Skeletal muscle satellite cell (primary cell): ENCODE results near the gene SUCNR1.
"Not testable (repeated sequence)": the region's sequence is repeated elsewhere in the genome, so short reads cannot be mapped to it uniquely, and the experiment has no call there.

Source experiments
- H3K27me3 ChIP-seq: 2 replicates; pipeline ENCODE4 v1.7.0; 2013; ENCODE audit warnings: low read length; ENCODE audit not compliant: control insufficient read depth, insufficient read depth
- H3K36me3 ChIP-seq: 2 replicates; pipeline ENCODE4 v1.7.0; 2013; ENCODE audit warnings: mild to moderate bottlenecking, control low read depth, low read length; ENCODE audit not compliant: insufficient read depth
- H3K4me1 ChIP-seq: 2 replicates; pipeline ENCODE4 v1.7.0; 2013; ENCODE audit warnings: low read length; ENCODE audit not compliant: control insufficient read depth, insufficient read depth
- H3K4me2 ChIP-seq: 2 replicates; pipeline ENCODE4 v1.7.0; 2013; ENCODE audit warnings: mild to moderate bottlenecking, low read length
- H3K4me3 ChIP-seq: 2 replicates; pipeline ENCODE4 v1.7.0; 2013; ENCODE audit warnings: low read length
- H3K9ac ChIP-seq: 2 replicates; pipeline ENCODE4 v1.7.0; 2013; ENCODE audit warnings: mild to moderate bottlenecking, low read depth, low read length, moderate library complexity
- H3K9me3 ChIP-seq: replicated peaks from 2 replicates; pipeline ENCODE4 v1.7.0; 2013; ENCODE audit warnings: mild to moderate bottlenecking, control low read depth, low read length

SUCNR1 gene

DNA sequence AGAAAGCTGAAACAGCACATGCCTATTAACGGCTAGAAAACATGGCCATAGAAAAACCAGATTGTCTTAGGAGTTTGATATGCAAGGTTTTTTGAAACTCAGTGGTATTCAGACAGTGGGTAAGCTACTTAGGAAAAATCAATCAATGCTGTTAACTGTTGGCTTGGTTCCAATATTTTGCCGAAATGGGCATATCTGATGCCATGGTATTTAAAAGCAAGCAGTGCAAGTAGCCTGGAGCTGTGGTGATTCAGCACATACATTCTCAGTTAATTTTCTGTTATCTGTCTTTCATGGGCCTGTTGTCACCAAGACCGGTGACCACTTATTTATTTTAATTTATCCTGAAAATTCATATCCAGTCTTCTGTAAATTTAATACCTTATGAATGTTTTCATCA, 17.3 kb upstream of the SUCNR1 start:
- Histone ChIP-seq H3K36me3 (no peaks in the 10 kb centered on the region), H3K9ac (no peak overlapping the region), H3K4me2 (no peak overlapping the region), H3K4me1 (no peaks in the 10 kb centered on the region), H3K27me3 (no peaks in the 10 kb centered on the region), H3K4me3 (no peak overlapping the region), H3K9me3 (no peaks in the 10 kb centered on the region)

DNA sequence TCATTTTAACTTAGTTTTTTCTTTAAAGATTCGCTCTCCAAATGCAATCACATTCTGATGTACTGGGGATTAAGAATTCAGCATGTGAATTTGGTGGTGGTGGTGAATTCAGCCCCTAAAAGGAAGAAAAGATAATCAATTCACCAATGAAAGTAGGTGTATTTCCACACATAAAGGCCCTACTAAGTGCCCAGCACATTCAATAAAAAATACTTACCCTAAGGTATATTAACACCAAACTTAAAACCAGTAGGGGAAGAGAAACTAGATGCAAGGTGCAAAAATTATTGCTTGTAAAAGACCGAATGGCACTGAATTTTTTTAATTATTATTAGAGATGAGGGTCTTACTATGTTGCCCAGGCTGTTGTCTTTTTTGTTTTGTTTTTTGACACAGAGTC, 16.8 kb upstream of the SUCNR1 start:
- no peak overlapping the region for H3K9ac ChIP-seq
- no peaks in the 10 kb centered on the region for H3K36me3 ChIP-seq
- no peaks in the 10 kb centered on the region for H3K4me1 ChIP-seq
- no peaks in the 10 kb centered on the region for H3K9me3 ChIP-seq
- H3K27me3 ChIP-seq, result no peaks in the 10 kb centered on the region
- no peak overlapping the region for H3K4me2 ChIP-seq
- H3K4me3 ChIP-seq, result no peak overlapping the region

GRCh38 chr3:151859233-151859673, 14.2 kb upstream of the SUCNR1 start:
- Histone ChIP-seq H3K36me3 (no peaks in the 10 kb centered on the region), H3K4me3 (no peak overlapping the region), H3K4me1 (peaks cover 11% of the 10 kb centered on the region), H3K4me2 (no peak overlapping the region), H3K27me3 (no peaks in the 10 kb centered on the region), H3K9me3 (no peaks in the 10 kb centered on the region), H3K9ac (no peak overlapping the region)

- Histone ChIP-seq H3K9ac (no peak overlapping the region), H3K9me3 (no peaks in the 10 kb centered on the region), H3K4me3 (no peak overlapping the region), H3K27me3 (no peaks in the 10 kb centered on the region), H3K4me2 (no peak overlapping the region), H3K36me3 (no peaks in the 10 kb centered on the region), H3K4me1 (peaks cover 16% of the 10 kb centered on the region)
These were observed 13.5 kb upstream of the SUCNR1 start for GRCh38 chr3:151859905-151860304.

- Histone ChIP-seq H3K4me3 (no peak overlapping the region), H3K27me3 (no peaks in the 10 kb centered on the region), H3K9me3 (no peaks in the 10 kb centered on the region), H3K4me2 (no peak overlapping the region), H3K4me1 (peaks cover 32% of the 10 kb centered on the region), H3K9ac (no peak overlapping the region), H3K36me3 (no peaks in the 10 kb centered on the region)
These were observed 9.8 kb upstream of the SUCNR1 start for GRCh38 chr3:151863611-151864010.

- H3K9me3 ChIP-seq, result no peaks in the 10 kb centered on the region
- no peak overlapping the region for H3K4me3 ChIP-seq
- H3K27me3 ChIP-seq, result no peaks in the 10 kb centered on the region
- no peaks in the 10 kb centered on the region for H3K36me3 ChIP-seq
- peak overlapping the region; percentile 7 for H3K9ac ChIP-seq
- peaks cover 32% of the 10 kb centered on the region for H3K4me1 ChIP-seq
- peak overlapping the region; percentile 48 for H3K4me2 ChIP-seq
These were observed 8.9 kb upstream of the SUCNR1 start for GRCh38 chr3:151864423-151865101.

GRCh38 chr3:151866711-151867410, 6.6 kb upstream of the SUCNR1 start:
- Histone ChIP-seq H3K4me3 (no peak overlapping the region), H3K9ac (peak overlapping the region; percentile 3), H3K4me1 (peaks cover 32% of the 10 kb centered on the region), H3K36me3 (no peaks in the 10 kb centered on the region), H3K4me2 (peak overlapping the region; percentile 32), H3K9me3 (no peaks in the 10 kb centered on the region), H3K27me3 (no peaks in the 10 kb centered on the region)

- peaks cover 32% of the 10 kb centered on the region for H3K4me1 ChIP-seq
- H3K4me2 ChIP-seq, result no peak overlapping the region
- H3K36me3 ChIP-seq, result no peaks in the 10 kb centered on the region
- no peak overlapping the region for H3K4me3 ChIP-seq
- H3K27me3 ChIP-seq, result no peaks in the 10 kb centered on the region
- H3K9ac ChIP-seq, result peak overlapping the region; percentile 3
- H3K9me3 ChIP-seq, result no peaks in the 10 kb centered on the region
These were observed 5.8 kb upstream of the SUCNR1 start for GRCh38 chr3:151867666-151868065.

GRCh38 chr3:151869181-151869580, 4.3 kb upstream of the SUCNR1 start:
- no peak overlapping the region for H3K4me2 ChIP-seq
- H3K9me3 ChIP-seq, result no peaks in the 10 kb centered on the region
- H3K9ac ChIP-seq, result no peak overlapping the region
- H3K36me3 ChIP-seq, result no peaks in the 10 kb centered on the region
- H3K4me3 ChIP-seq, result no peak overlapping the region
- H3K27me3 ChIP-seq, result no peaks in the 10 kb centered on the region
- peaks cover 21% of the 10 kb centered on the region for H3K4me1 ChIP-seq

DNA sequence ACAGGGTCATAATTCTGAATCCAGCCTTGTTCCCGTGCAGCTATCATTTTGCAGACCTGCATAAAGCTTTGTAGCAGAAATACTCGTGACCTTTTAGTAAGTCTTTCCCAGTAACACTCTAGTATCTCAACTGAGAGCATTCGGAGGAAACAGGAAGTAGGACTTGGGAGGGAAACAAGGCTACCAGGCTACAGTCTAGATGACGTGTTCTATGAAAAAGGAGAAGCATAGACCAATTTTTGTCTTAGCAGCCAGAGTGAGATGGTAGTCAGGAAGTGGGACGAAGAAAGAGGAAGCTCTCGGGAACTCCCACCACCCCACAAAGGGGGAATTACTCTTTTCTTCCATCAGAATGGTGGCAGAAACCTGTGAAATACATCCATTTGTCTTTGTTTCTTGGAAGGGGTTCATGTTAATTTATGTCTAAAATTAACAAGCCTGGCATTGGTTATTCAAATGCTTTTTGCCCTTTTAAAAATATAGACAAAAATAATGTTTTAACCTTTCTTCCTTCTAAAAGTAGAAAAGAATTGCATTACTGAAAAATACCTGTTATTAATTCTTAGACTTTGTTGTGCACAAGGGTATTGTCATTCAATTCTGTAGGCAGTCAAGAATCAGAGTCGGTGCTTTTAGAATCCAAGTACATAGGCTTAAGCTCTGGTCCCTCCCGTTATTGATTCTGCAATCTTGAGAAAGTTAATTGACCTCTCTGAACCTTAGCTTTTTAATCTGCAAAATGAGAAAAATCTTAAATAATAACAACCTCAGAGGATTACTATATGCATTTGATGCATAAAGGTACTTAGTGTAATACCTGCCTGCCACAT, 1.6 kb upstream of the SUCNR1 start:
- peaks cover 10% of the 10 kb centered on the region for H3K4me1 ChIP-seq
- H3K4me3 ChIP-seq, result no peak overlapping the region
- H3K9me3 ChIP-seq, result no peaks in the 10 kb centered on the region
- H3K9ac ChIP-seq, result no peak overlapping the region
- H3K27me3 ChIP-seq, result no peaks in the 10 kb centered on the region
- no peak overlapping the region for H3K4me2 ChIP-seq
- no peaks in the 10 kb centered on the region for H3K36me3 ChIP-seq

DNA sequence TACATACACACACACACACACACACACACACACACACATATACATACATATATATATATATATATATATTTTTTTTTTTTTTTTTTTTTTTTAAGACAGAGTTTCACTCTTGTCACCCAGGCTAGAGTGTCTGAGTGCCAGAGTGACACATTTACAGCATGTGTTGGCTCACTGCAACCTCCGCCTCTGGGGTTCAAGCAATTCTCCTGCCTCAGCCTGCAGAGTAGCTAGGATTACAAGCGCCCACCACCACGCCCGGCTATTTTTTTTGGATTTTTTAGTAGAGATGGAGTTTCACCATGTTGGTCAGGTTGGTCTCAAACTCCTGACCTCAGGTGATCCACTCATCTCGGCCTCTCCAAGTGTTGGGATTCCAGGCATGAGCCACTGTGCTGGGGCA, 636 bp downstream of the SUCNR1 start:
- not testable (repeated sequence) for H3K4me1 ChIP-seq, H3K27me3 ChIP-seq, H3K9ac ChIP-seq, H3K4me2 ChIP-seq, H3K4me3 ChIP-seq, H3K36me3 ChIP-seq, H3K9me3 ChIP-seq
